Small intestine (tissue), 7 donors: ENCODE measurements around the gene UBA5. TPM values are rescaled to one million over a fixed set of nuclear protein-coding genes. Genes with fewer than 3 reads are reported as not detected.
"Not testable (repeated sequence)": the region's sequence is repeated elsewhere in the genome, so short reads cannot be mapped to it uniquely, and the experiment has no call there.

ENCODE experiments used
- DNase-seq, 2 donors: peaks; one replicate each; pipeline versions ENCODE4 v3.0.0 to v3.0.0-alpha.2; 2013
- FAIRE-seq: peaks from 2 replicates; lab custom pipeline; 2012; peaks lifted over from hg19 to GRCh38; lab: Jason Lieb, UNC
- H3K27ac ChIP-seq, 3 donors: one replicate each; pipeline ENCODE4 v1.5.1; 2013; ENCODE audit warnings: low read length in 2 of 3, mild to moderate bottlenecking in 2 of 3, control low read depth in 1 of 3, inconsistent platforms in 1 of 3, low read depth in 1 of 3, moderate library complexity in 1 of 3
- H3K27me3 ChIP-seq, 3 donors: one replicate each; pipeline ENCODE4 v1.6.1; 2013; ENCODE audit warnings: low read length in 3 of 3, inconsistent platforms in 1 of 3; ENCODE audit not compliant: control insufficient read depth in 3 of 3, insufficient read depth in 3 of 3
- H3K36me3 ChIP-seq, 3 donors: one replicate each; pipeline ENCODE4 v1.6.1; 2013; ENCODE audit warnings: low read length in 3 of 3, inconsistent platforms in 1 of 3, low read depth in 1 of 3, mild to moderate bottlenecking in 1 of 3, moderate library complexity in 1 of 3; ENCODE audit not compliant: control insufficient read depth in 3 of 3, insufficient read depth in 2 of 3
- H3K4me1 ChIP-seq, 3 donors: one replicate each; pipeline ENCODE4 v1.6.1; 2013; ENCODE audit warnings: low read length in 2 of 3, inconsistent platforms in 1 of 3, low read depth in 1 of 3, mild to moderate bottlenecking in 1 of 3, moderate library complexity in 1 of 3; ENCODE audit not compliant: control insufficient read depth in 3 of 3, insufficient read depth in 2 of 3
- H3K4me3 ChIP-seq, 3 donors: one replicate each; pipeline ENCODE4 v1.5.1; 2013; ENCODE audit warnings: low read length in 3 of 3, control low read depth in 1 of 3, inconsistent platforms in 1 of 3, low read depth in 1 of 3, mild to moderate bottlenecking in 1 of 3, moderate library complexity in 1 of 3
- H3K9me3 ChIP-seq, 2 donors: one replicate each; pipeline ENCODE4 v1.6.1; 2013; ENCODE audit warnings: low read depth in 1 of 2, low read length in 1 of 2; ENCODE audit not compliant: control insufficient read depth in 2 of 2, insufficient read depth in 1 of 2
- WGBS, 3 donors: extraction: QIAGEN DNeasy Blood & Tissue Kit; methylation state at CpG; one replicate each; pipeline ENCODE4 v1.1.7; 2013; 5-methylcytosine and 5-hydroxymethylcytosine counted together
- polyA plus RNA-seq, 4 donors: library from polyadenylated mRNA; stranded (reverse) in 3 of 4; unstranded in 1 of 4; fragments of 200-250 nt in 3 of 4; fragments of 120-200 nt in 1 of 4; gene quantifications; one replicate each; pipeline versions ENCODE4 v1.2.1 to v1.2.3, GENCODE V29; 2013
- donor health status: healthy with polysubstance abuse.
- donor health status: control.
- donor health status: control.
- donor health status: Bipolar disorder and iron deficiency.
- donor health status: healthy.

The UBA5 gene
- polyA plus RNA-seq, 4 donors = 27.0 to 64.3 (median 29.3) TPM

- not testable (repeated sequence) for DNase-seq, H3K27ac ChIP-seq, H3K4me3 ChIP-seq, FAIRE-seq, H3K27me3 ChIP-seq, H3K9me3 ChIP-seq, H3K4me1 ChIP-seq
- WGBS, 3 donors = 87 to 91% (median 90%) methylated on average over 2 of the region's 2 CpGs
- peaks cover 0 to 15% (median 3%) of the 10 kb centered on the region in 3 donors for H3K36me3 ChIP-seq
These were observed 18.7 kb upstream of the UBA5 start for GRCh38 chr3:132641427-132641826.

- peak; percentile 43 to 46 for DNase-seq
- FAIRE-seq = peak; percentile 78
- Histone ChIP-seq H3K36me3 (peaks cover 0 to 15% (median 1%) of the 10 kb centered on the region in 3 donors), H3K4me3 (no peak overlapping the region), H3K9me3 (no peaks in the 10 kb centered on the region), H3K27ac (no peak overlapping the region), H3K4me1 (no peaks in the 10 kb centered on the region), H3K27me3 (no peaks in the 10 kb centered on the region)
- WGBS, 3 donors = 64 to 73% (median 65%) methylated on average over 5 of the region's 5 CpGs
These were observed 18.1 kb upstream of the UBA5 start for GRCh38 chr3:132641837-132642538.

- Histone ChIP-seq H3K27ac (no peak overlapping the region), H3K4me1 (no peaks in the 10 kb centered on the region), H3K27me3 (no peaks in the 10 kb centered on the region), H3K36me3 (peaks cover 0 to 15% (median 1%) of the 10 kb centered on the region in 3 donors), H3K9me3 (no peaks in the 10 kb centered on the region), H3K4me3 (no peak overlapping the region)
- DNase-seq = no peak
- FAIRE-seq = no peak
- WGBS, 3 donors = 62 to 65% (median 64%) methylated on average over 2 of the region's 2 CpGs
These were observed 17.6 kb upstream of the UBA5 start for GRCh38 chr3:132642539-132642847.

- no peaks in the 10 kb centered on the region for H3K4me1 ChIP-seq
- DNase-seq (no peak), FAIRE-seq (no peak)
- H3K27ac ChIP-seq = no peak overlapping the region
- H3K4me3 ChIP-seq = no peak overlapping the region
- H3K36me3 ChIP-seq = peaks cover 0 to 15% (median 1%) of the 10 kb centered on the region in 3 donors
- 68 to 73% (median 71%) methylated on average over 2 of the region's 2 CpGs for WGBS, 3 donors
- H3K9me3 ChIP-seq = no peaks in the 10 kb centered on the region
- H3K27me3 ChIP-seq = no peaks in the 10 kb centered on the region
These were observed 16.8 kb upstream of the UBA5 start for GRCh38 chr3:132643366-132643765.

GRCh38 chr3:132645058-132645457, 15.1 kb upstream of the UBA5 start:
- DNase-seq = no peak
- Histone ChIP-seq H3K27me3 (no peaks in the 10 kb centered on the region), H3K27ac (no peak overlapping the region), H3K9me3 (no peaks in the 10 kb centered on the region), H3K4me1 (no peaks in the 10 kb centered on the region), H3K4me3 (no peak overlapping the region), H3K36me3 (peaks cover 0 to 8% (median 0%) of the 10 kb centered on the region in 3 donors)
- 91 to 95% (median 93%) methylated on average over 1 of the region's 1 CpG for WGBS, 3 donors
- FAIRE-seq = no peak

- 72 to 93% (median 90%) methylated on average over 1 of the region's 1 CpG for WGBS, 3 donors
These were observed 10.0 kb upstream of the UBA5 start for GRCh38 chr3:132650153-132650552.

GRCh38 chr3:132652640-132653270, 7.4 kb upstream of the UBA5 start:
- H3K27me3 ChIP-seq = no peaks in the 10 kb centered on the region
- WGBS, 3 donors = 9 to 68% (median 47%) methylated on average over 1 of the region's 1 CpG
- peak; percentile 65 to 76 for DNase-seq
- peaks cover 0 to 4% (median 0%) of the 10 kb centered on the region in 3 donors for H3K36me3 ChIP-seq
- peak overlapping the region in 1 of 3 donors; percentile 29 for H3K27ac ChIP-seq
- no peaks in the 10 kb centered on the region for H3K9me3 ChIP-seq
- no peak overlapping the region for H3K4me3 ChIP-seq
- FAIRE-seq = no peak
- H3K4me1 ChIP-seq = peaks cover 5 to 35% (median 7%) of the 10 kb centered on the region in 3 donors

More at GRCh38 chr3:132650153-132650552, 10.0 kb upstream of the UBA5 start:
- no peak overlapping the region for H3K27ac ChIP-seq
- no peaks in the 10 kb centered on the region for H3K9me3 ChIP-seq
- no peak for FAIRE-seq
- no peak for DNase-seq
- no peak overlapping the region for H3K4me3 ChIP-seq
- H3K36me3 ChIP-seq = peaks cover 0 to 2% (median 0%) of the 10 kb centered on the region in 3 donors
- no peaks in the 10 kb centered on the region for H3K27me3 ChIP-seq
- H3K4me1 ChIP-seq = peaks cover 5 to 25% (median 5%) of the 10 kb centered on the region in 3 donors

GRCh38 chr3:132654190-132654589, 5.9 kb upstream of the UBA5 start:
- Histone ChIP-seq H3K27ac (peak overlapping the region in 2 of 3 donors; percentile 68 to 81), H3K36me3 (peaks cover 0 to 4% (median 0%) of the 10 kb centered on the region in 3 donors), H3K4me1 (peaks cover 5 to 39% (median 7%) of the 10 kb centered on the region in 3 donors), H3K4me3 (peak overlapping the region in 1 of 3 donors; percentile 9), H3K9me3 (no peaks in the 10 kb centered on the region), H3K27me3 (no peaks in the 10 kb centered on the region)
- DNase-seq (no peak), FAIRE-seq (no peak)
- WGBS, 3 donors = 54 to 90% (median 72%) methylated on average over 2 of the region's 2 CpGs
